UCSD-AML1 (cell line): Measurements from ENCODE around the gene VAV3.

Experiments
- DNase-seq: peaks from one replicate; lab custom pipeline; 2025; ENCODE audit not compliant: unreplicated experiment; lab: John Stamatoyannopoulos, UW

Gene VAV3

DNA sequence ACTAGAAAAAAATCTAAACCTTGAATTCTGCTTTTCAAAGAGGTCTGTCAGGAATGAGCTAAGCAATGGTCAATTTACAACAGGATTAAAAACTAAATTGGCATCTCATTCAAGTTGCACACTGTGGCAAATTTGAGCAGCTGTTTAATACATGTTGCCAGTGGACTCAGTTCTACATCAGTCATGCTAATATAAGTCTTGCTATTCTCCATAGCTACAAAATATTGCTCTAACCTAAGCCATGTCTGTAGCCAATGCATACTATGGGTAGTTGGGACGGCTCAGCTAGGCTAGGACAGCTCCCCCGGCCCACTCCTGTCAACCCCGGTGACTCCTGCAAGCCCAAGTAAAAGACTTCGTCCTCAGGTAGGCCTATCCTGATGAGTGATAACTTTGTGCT lies 10.9 kb upstream of the VAV3 start:
- DNase-seq: no peak

DNA sequence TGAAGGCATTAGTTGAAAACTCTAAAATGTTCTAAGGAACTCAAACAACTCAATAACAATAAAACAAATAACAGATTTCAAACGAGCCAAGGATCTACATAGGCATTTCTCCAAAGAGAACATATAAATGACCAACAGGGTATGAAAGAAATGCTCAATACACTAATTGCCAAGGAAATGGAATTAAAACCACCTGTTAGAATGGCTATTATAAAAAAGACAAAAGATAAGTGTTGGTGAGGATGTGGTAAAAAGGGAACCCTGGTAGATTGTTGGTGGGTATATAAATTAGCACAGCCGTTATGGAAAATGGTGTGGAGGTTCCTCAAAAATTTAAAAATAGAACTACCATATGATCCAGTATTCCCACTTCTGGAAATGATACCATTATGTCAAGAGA lies 9.1 kb upstream of the VAV3 start:
- DNase-seq: no peak

DNA sequence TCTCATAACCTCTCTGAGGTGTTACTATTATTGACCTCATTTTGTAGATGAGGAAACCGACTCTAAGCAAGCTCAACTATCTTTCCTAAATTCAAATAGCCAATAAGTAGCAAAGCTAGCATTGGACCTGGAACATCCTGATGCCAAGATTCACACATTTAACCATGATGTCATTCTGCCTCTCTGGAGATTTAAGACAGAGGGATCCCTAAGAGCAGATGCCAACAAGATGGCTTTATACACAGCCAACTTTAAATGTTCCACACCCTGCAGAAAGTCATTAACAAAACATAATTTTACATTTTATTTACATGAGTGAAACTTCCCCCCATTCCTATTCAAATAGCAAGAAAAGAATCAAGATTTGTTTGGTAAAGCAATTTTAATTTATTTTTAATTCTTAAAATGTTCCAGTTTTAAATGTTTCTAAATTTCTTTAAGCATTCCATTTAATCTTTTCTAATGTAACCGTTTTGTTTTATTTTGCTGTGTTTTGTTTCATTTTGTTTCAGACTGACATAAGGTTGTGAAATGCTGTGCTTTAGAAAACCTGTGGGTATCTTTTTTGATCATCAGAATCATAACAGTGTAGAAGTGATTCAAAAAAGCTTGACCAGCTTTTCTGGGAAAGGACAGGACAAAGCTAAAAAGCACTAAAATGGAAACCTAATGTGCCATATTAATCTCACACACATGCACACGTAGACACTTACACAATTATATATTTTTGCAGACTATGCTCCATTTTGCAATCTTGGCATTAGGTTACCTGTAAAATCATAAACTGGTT lies 7.6 kb upstream of the VAV3 start:
- DNase-seq: no peak

DNA sequence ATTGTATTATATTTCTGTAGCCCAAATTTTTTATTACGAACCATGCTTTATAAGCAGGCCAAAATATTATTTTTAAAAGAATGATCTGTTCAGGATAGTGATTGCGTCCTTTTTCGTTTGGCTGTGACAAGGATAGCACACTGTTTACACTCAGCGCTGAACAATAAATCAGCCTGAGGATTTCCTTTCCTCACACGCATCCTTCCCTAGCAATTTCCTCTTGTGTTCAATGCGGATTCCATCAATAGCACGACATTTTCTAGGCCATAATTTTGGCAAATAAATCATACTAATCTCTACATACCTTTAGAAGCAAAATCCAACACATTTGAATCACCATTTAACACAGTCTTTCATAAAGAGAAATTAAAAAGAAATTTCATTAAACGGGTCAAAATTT lies 1.6 kb upstream of the VAV3 start:
- DNase-seq: no peak

DNA sequence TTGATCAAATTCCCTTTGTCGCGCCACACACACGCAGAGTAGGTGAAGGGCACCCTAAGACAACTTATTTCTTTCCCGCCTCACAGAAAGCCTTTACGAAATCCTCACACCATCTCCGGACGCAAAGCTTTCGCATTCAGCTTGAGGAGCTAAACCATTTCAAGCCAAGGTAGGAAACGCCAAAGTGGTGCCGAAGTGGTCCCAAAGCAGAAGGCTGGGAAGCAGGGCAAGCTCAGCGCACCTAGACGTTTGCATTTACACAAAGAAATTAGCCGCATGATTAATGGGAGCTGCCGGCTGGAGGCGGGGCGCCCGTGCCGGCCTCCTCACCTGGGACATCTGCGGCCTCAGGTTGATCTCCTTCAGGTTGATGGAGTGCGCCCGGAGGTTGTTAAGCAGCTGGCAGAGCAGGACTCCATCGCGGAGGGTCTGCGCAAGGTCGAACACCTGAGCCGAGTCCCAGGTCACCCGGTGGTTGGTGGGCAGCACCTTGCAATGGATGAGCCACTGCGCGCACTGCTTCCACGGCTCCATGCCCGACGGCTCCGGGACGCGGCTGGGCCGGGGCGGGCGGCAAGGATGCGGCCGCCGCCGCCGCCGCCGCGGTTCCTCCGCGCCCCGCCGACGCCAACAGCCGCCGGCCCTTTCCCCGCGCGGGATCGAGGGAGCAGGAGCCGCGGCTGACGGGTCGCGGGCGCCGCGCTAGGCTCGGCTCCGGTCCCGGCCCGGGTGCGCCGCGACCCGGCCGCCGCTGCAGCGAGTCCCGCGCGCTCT lies 457 bp downstream of the VAV3 start:
- peak; percentile 54 for DNase-seq

DNA sequence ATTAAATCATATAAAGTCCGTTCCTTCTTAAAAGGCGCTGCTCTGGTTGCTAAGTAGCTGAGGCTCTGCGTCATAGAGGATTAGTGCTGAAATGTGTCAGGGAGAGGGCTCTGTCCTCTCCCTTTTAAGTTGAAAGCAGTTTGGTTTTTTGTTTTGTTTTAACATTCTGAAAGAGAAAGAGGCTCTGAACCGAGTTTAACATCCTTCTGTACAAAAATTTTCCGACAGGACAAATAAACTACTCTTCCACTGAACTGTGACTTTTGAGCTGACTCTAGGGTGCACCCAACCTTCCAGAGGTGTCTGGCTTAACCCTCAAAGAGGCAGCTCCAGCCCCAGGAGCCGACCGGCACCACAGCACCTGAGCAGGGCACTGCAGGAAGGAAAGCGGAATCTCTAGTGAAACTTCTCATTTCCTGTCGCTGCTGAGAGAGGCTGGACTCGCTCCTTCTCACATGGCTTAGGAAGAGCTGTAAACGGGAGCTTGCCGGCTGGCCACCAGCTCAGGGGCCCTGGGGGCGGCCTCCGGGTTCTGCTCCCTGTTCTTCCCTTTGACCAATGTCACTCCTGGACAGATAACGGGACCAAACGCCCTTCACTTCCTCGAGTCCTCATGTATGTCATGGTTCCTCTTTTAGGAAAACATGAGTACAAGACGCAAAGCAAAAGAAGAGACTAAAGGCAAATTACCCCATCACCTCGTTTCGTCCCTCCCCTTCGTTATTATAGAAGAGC lies 1.2 kb downstream of the VAV3 start:
- DNase-seq: peak; percentile 65

DNA sequence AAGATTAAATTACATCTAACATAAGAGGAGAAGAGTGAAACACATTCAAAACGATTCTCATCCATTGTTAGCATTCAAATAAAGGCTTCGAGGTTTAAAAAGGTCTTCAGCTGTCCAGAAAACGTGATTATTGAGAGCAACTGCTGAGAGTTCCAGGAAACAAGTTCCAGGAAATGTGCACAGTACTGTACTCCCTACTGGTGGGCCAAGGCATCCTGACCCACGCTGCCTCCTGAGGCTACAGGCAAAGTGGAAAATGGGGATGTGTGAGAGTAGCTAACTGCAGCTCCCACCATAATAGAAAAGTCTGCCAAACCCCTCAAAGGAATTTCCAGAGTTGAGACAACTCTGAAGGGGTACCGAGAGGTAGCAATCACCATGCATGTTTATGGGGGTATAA lies 2.0 kb downstream of the VAV3 start:
- DNase-seq: peak; percentile 33

DNA sequence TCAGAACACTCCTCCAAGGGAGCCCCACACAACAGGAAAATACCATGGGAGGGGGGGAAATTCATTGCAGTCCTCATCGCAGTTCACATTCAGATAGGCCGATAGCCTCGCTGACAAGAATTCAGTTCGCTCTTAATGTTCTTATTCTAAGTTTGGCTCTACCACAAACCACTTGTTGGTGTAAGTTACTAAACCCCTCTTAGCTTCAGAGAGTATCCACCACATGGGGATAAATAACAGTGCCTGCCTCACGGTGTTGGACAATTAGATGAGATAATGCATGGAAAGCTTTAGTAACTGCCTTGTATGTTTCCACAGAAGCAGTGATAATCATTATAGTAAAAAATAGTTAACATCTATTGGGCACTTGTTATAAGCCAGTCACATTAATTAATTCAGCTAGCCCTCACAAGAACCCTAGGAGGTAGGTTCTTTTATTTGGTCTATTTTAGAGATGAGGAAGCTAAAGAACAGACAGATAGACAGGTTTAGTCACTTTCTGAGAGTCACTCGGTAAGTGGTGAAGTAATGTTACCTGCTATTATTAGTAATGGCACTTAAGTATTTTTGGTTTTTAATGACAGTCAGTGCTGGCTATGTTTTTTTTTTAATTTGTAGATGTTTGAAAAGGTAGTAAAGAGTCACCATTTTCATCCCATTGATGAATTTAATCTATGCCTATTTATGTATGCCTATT lies 10.1 kb downstream of the VAV3 start:
- no peak for DNase-seq

DNA sequence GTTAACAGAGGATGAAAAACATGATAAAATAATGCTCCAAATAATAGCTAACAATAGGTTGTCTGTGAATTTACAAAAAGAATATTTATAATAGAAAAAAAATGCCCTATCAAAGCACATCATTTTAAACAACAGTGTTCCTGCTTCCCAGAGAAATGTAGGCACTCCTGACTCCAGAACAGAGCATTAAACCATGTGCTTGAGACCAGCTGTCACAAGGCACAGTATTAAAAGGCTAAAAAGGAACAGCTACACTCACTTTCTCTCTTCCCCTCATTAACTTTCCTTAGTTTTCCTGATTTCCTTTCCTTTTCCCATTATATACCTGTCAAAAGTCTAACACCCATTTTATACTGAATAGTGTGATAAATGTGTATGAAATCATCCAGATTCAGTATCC lies 10.9 kb downstream of the VAV3 start:
- no peak for DNase-seq

DNA sequence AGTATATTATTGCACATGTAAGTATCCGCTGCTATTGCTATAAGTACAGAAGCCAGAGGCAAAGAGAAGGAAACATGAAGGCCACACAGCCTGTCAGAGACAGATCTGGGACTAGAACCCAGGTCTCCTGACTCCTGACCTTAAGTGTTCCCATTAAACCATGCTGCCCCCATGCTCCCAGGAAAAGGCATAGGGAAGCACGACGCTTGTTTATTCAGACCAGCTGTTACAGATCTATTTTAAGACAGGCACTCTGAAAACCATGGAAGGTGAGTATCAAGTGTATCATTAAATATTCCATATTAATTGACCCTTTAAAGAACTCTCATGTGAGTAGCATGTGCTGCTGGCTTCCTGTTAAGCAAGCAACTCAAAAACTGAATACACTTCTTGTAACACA lies 11.4 kb downstream of the VAV3 start:
- no peak for DNase-seq

DNA sequence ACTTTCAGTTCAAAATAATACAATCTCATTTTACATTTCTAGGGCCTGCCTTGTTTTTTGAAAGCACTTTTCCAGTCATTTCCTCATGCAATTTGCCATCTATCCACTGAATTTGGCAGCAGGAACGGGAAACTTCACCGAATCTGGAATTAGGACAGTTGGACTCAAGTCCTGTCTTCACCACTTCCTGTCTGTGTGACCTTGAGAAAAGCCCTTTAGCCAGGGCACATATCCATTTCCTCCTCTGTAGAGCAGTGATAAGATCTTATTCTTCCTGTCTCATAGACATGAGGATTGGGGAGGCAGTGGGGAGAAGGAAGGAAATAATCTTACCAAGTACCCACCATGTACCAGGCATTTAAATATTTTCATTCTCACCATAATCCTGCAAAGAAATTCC lies 12.0 kb downstream of the VAV3 start:
- no peak for DNase-seq

DNA sequence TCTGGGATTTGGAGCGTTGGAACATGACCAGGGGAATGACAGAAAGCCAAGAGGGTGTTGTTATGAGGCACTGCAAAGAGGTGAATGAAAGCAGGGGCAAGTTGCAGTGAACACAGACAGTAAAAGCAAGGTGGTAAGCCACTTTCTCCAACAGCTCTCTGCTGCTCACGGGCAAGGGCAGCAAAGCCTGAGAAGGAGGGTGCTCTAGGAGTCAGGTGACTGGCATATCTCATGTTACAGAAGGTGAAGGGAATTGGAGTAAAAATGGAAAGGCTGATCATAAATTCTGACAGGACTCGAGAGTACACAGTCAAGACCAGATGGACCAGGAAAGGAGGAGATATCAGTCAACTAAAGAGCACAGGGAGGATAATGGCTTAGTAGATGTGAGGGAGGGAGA lies 14.5 kb downstream of the VAV3 start:
- no peak for DNase-seq

DNA sequence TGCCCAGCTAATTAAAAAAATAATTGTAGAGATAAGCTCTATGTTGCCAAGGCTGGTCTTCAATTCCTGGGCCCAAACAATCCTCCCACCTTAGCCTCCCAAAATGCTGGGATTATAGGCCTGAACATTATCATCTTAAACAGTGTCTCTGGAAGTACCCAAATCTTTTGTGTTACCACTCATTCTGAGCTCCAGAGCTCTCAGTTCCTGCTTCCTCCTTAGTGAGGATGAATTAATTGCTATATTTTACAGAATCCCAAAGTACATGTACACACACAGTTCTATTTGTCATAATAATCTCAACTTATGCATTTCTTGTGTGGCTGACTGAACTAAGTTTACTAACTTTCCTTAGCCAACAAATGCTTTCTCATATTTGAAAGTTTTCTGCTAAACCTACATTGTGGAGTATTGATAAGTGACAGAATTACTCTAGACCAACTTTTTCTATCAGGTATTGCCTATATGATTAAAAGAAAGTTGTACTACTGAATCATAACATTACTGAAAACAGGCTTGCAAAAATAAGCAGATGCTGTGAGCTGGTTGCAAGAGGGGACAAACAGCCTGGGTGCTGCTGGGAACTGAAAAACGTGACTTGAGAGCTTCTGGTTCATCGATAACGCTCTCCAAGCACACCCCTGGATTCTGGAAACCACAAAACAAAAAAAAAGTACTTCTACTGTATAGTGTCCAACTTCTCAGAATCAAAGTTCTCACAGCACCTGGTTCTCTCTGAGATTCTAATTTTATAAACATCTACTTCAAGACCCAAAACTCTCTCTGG lies 15.3 kb downstream of the VAV3 start:
- no peak for DNase-seq

DNA sequence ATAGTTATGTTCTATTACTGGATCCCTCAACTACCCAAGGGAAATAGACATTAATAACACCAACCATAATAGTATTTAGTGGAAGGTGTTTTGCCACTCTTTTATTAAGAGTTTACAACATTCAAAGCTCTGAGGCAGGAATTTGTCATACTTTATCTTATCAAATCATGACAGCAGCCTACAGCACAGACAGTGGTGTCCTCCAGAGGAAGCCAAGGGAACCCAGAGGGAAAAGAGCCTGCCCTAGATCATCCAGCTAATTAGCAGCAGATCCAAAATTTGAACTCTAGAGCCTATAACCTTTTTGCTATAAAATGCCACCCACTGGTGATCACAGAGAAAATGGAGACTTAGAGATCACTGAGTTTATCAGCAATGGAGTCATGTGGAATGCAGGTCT lies 18.2 kb downstream of the VAV3 start:
- no peak for DNase-seq

DNA sequence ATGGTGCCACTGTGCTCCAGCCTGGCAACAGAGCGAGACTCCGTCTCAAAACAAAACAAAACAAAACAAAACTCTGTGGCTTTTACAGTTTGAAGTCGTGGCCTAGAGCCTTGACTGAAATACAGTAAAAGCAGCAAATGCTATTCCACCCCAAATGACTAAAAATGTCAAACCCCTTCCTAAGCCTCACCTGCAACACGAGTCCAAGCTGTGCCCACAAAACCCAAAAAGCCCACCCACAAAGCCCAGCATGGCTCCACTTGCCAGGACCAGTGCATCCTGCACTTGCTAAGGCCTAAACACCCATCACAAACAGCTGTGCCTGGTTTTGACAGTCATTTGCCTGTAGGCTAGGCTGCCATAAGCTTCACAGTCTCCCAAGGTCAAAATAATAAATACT lies 21.3 kb downstream of the VAV3 start:
- no peak for DNase-seq

DNA sequence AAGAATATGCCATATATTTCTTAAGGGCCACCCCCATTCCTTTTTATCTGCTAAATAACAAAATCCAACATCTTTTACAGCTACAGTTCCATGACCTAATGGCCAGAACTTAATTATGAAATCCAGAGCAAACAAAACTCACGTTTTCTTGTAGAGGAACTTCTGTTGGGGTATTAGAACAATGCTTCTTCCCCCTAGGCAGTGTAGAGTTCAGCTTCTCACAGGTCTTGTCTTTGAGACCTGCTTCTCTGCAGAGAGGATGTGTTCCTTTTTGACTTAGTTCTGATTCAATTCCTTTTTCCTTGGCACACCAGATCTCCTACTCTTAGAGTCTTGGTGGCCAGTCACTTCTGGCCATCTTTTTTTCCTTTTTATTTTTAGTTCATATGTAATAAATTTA lies 22.2 kb downstream of the VAV3 start:
- DNase-seq: no peak

DNA sequence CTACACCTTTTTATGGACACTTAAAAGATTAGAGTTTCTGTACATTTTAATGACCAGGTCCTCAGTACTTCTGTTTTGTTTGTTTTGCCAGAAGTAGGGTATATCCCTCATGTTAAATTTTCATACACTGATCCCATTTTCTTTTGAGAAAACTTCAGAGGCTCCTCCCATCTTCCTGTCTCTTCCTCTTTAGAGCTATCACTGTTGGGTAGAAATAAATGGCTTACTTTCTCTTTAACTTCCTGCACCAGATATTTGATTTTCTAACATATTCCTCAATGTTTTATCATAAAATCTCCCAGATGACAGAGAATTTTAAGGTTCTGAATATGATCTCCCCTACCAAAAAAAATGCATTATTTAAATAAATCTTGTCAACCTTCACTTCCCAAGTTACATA lies 23.4 kb downstream of the VAV3 start:
- DNase-seq: no peak

DNA sequence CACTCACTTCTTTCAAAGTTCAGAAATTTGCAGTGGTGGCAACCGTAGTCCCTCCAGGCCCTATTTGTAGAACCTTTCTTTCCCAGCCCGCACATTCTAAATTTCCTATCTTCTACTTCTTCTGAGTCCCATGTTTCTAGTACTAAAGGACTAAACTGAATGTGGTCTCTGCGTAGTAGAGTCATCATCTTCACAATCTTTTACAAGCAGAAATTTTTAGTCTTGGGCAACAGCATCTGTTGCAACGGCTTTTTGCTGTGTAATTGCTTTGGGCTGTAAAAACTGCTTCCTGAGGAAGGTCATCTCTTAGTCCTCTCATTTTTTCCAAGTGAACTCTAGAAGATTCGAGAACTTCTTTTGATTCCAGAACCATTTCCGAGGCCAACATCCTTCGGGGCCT lies 23.9 kb downstream of the VAV3 start:
- no peak for DNase-seq

DNA sequence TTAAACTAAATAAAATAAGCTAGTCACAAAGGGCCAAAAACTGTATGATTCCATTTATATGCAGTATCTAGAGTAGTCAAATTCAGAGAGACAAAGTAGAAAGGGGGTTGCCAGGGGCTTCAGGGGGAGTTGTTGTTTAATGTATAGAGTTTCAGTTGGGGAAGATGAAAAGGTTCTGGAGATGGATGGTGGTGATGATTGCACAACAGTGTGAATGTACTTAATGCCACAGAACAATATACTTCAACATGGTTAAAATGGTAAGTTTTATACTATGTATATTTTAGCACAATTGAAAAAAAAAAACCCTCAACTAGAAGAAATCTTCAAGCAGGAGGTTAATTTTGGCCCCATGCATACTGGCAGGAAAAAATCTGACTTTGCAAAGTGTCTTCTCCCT lies 24.3 kb downstream of the VAV3 start:
- no peak for DNase-seq

DNA sequence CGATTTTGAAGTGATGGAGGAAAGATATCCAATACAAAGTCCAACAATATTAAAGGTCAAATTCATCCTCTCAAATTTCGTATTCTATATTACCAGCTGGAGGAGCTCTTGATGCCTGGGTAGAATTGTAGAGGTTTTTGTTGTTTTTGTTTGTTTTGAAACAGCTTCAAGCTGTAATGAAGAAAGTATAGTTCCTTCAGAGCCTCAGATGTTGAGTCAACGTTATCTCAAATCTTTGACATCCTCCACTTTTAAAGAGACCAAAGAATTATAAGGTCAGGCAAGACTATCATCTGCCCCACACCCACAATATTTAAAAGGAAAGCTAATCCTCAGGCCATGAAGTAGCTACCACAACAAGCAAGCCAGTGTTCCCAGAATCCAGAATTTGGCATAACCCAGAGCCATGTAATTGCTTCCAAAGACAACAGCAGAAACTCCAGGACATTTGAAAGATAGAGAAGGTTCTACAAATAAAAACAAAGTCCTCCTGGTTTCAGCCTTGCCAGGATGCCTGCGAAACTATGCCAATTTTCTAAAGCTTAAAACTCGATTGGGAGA lies 24.9 kb downstream of the VAV3 start:
- DNase-seq: no peak
